ENCODE results near the gene SUGCT.
"Not testable (repeated sequence)": the region's sequence is repeated elsewhere in the genome, so short reads cannot be mapped to it uniquely, and the experiment has no call there.

SUGCT gene

GRCh38 chr7:40268810-40269209, 134.0 kb downstream of the SUGCT start:
- not testable (repeated sequence) for DNase-seq

GRCh38 chr7:40276061-40276460, 141.3 kb downstream of the SUGCT start:
- no peak for DNase-seq

- DNase-seq, result no peak
Observed at GRCh38 chr7:40279991-40280390, 145.2 kb downstream of the SUGCT start.

GRCh38 chr7:40282858-40283257, 148.1 kb downstream of the SUGCT start:
- no peak for DNase-seq

- no peak for DNase-seq
Observed at GRCh38 chr7:40283391-40283790, 148.6 kb downstream of the SUGCT start.

- DNase-seq, result no peak
Observed at GRCh38 chr7:40288827-40289226, 154.0 kb downstream of the SUGCT start.

GRCh38 chr7:40297741-40298311, 163.0 kb downstream of the SUGCT start:
- DNase-seq, result no peak

GRCh38 chr7:40298421-40298820, 163.6 kb downstream of the SUGCT start:
- DNase-seq, result peak; percentile 72

- peak; percentile 93 for DNase-seq
Observed at GRCh38 chr7:40299097-40299496, 164.3 kb downstream of the SUGCT start.

- no peak for DNase-seq
Observed at GRCh38 chr7:40300146-40300670, 165.4 kb downstream of the SUGCT start.

GRCh38 chr7:40301486-40302068, 166.8 kb downstream of the SUGCT start:
- DNase-seq, result no peak

GRCh38 chr7:40303996-40304395, 169.2 kb downstream of the SUGCT start:
- DNase-seq, result no peak

GRCh38 chr7:40305229-40305628, 170.4 kb downstream of the SUGCT start:
- no peak for DNase-seq

GRCh38 chr7:40306025-40306424, 171.2 kb downstream of the SUGCT start:
- DNase-seq, result no peak

GRCh38 chr7:40306596-40306995, 171.8 kb downstream of the SUGCT start:
- DNase-seq, result no peak

GRCh38 chr7:40310258-40310657, 175.5 kb downstream of the SUGCT start:
- DNase-seq, result no peak

GRCh38 chr7:40311307-40311706, 176.5 kb downstream of the SUGCT start:
- DNase-seq, result no peak

GRCh38 chr7:40315277-40315676, 180.5 kb downstream of the SUGCT start:
- DNase-seq, result peak; percentile 56

GRCh38 chr7:40316176-40316575, 181.4 kb downstream of the SUGCT start:
- no peak for DNase-seq

GRCh38 chr7:40324914-40325313, 190.1 kb downstream of the SUGCT start:
- no peak for DNase-seq

- DNase-seq, result no peak
Observed at GRCh38 chr7:40327113-40327512, 192.3 kb downstream of the SUGCT start.

GRCh38 chr7:40327873-40328272, 193.1 kb downstream of the SUGCT start:
- no peak for DNase-seq

- DNase-seq, result no peak
Observed at GRCh38 chr7:40329601-40330153, 194.9 kb downstream of the SUGCT start.

- DNase-seq, result no peak
Observed at GRCh38 chr7:40330408-40330807, 195.6 kb downstream of the SUGCT start.

- no peak for DNase-seq
Observed at GRCh38 chr7:40331915-40332314, 197.1 kb downstream of the SUGCT start.

Measured in islet precursor cell (in vitro differentiated cells).